Astrocyte of the cerebellum (primary cell): ENCODE measurements around the gene SOSTDC1.
A peak's percentile ranks its signal among the peaks of the same experiment; 100 is the strongest.
"Not testable (repeated sequence)": the region's sequence is repeated elsewhere in the genome, so short reads cannot be mapped to it uniquely, and the experiment has no call there.

ENCODE experiments used
- DNase-seq: peaks from one replicate; pipeline ENCODE4 v3.0.0-alpha.2; 2011; ENCODE audit warnings: low read depth
- H3K4me3 ChIP-seq: 2 replicates; pipeline ENCODE4 v1.5.1; 2011; ENCODE audit warnings: mild to moderate bottlenecking, low read depth, low read length, moderate library complexity
- CTCF ChIP-seq: IDR thresholded peaks from 2 replicates; pipeline ENCODE4 v1.5.1; 2012; ENCODE audit warnings: low read length, low read depth, moderate library complexity, mild to moderate bottlenecking; ENCODE audit errors: missing control alignments
- in situ Hi-C: cut with HindIII; loops from 2 replicates; pipeline ENCODE4 v1.10.0; 2017; ENCODE audit warnings: low sequenced_read_pairs

The SOSTDC1 gene

GRCh38 chr7:16465469-16466361 is at the start of gene SOSTDC1:
Gene SOSTDC1 (minus strand): TSS chr7:16465738. CDS start chr7:16465668, 70 bp downstream.
- no peak for TF ChIP-seq CTCF
- peak within 1 kb of the TSS; percentile 8 for H3K4me3 ChIP-seq
- DNase-seq: peak; percentile 22
- in situ Hi-C loops: no loop called here

GRCh38 chr7:16514729-16515128 is 49.2 kb upstream of the SOSTDC1 start:
- H3K4me3 ChIP-seq: no peak overlapping the region
- in situ Hi-C loops: no loop called here
- DNase-seq: no peak
- TF ChIP-seq CTCF: no peak

- no peak for DNase-seq
- H3K4me3 ChIP-seq: no peak overlapping the region
- no peak for TF ChIP-seq CTCF
- in situ Hi-C loops: no loop called here
Measured at GRCh38 chr7:16514271-16514670, 48.7 kb upstream of the SOSTDC1 start.

GRCh38 chr7:16512097-16512496 is 46.6 kb upstream of the SOSTDC1 start:
- no peak for DNase-seq
- TF ChIP-seq CTCF: no peak
- H3K4me3 ChIP-seq: no peak overlapping the region
- in situ Hi-C loops: no loop called here

GRCh38 chr7:16511314-16511713 is 45.8 kb upstream of the SOSTDC1 start:
- no peak overlapping the region for H3K4me3 ChIP-seq
- DNase-seq: no peak
- in situ Hi-C loops: no loop called here
- no peak for TF ChIP-seq CTCF

- in situ Hi-C loops: no loop called here
- no peak for DNase-seq
- no peak overlapping the region for H3K4me3 ChIP-seq
- no peak for TF ChIP-seq CTCF
Measured at GRCh38 chr7:16509829-16510228, 44.3 kb upstream of the SOSTDC1 start.

GRCh38 chr7:16506422-16506821 is 40.9 kb upstream of the SOSTDC1 start:
- DNase-seq, H3K4me3 ChIP-seq, in situ Hi-C loops: not testable (repeated sequence)
